ENCODE measurements around the gene LGMN.

LGMN gene

DNA sequence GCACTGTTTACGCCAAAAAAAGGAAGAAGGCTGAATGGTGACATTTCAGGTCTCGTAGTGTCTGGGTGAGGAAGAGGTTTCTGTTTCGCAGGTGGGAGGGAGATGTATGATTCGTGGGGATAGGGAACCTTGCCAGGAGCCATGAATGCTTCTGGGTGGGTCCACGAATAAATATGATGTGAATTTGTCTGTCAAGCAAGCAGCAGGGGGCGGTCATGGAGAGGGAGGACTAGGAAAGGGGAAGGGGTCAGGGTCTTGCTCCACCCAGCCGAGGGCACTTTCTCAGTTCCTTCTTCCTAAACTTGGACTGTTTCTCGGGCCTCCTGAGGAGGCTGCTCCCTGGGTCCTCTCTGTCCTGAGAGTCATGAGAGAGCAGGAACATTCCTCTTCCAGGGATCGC is 72.5 kb downstream of the LGMN start:
- DNase-seq (ENCODE audit: low spot score), result no peak

DNA sequence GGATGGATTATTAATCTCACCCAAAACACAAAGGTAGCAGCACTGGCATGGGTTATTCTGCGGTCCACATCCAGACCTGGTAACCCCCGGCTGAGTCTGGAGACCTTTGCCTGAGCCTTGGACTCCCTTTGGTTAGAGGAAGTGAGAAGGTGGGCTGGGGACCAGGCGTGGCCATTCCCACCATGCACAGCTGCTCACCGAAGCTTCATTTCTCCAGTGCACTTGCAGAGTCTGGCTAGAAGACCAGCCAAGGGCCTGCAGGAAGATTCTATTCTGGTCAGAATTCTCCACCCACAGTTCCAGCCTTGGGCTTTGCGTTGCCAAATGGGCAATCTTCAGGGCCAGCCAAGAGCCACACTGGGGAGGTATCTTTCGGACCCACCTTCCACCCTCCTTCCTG is 73.0 kb downstream of the LGMN start:
- DNase-seq (ENCODE audit: low spot score), result no peak

DNA sequence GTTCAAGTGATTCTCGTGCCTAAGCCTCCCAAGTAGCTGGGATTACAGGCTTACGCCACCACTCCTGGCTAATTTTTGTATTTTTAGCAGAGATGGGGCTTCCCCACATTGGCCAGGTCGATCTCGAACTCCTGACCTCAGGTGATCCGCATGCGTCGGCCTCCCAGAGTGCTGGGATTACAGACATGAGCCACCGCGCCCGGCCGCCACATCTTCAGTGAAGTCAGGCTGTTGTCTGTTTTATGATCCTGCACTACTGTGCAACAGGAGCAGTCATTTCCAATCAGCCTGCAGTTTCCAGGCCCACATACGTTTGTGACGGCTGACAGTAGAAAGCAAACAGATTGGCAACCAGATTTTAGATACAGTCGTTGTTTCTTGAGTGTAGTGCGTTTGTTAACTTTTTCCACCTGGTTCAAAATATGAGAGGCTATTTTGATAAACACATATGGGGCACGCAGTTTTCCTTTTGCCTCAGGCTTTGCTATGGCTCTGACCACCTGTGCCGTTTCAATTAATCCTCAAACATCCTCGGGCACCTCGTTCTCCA is 74.8 kb downstream of the LGMN start:
- DNase-seq (ENCODE audit: low spot score), result no peak

DNA sequence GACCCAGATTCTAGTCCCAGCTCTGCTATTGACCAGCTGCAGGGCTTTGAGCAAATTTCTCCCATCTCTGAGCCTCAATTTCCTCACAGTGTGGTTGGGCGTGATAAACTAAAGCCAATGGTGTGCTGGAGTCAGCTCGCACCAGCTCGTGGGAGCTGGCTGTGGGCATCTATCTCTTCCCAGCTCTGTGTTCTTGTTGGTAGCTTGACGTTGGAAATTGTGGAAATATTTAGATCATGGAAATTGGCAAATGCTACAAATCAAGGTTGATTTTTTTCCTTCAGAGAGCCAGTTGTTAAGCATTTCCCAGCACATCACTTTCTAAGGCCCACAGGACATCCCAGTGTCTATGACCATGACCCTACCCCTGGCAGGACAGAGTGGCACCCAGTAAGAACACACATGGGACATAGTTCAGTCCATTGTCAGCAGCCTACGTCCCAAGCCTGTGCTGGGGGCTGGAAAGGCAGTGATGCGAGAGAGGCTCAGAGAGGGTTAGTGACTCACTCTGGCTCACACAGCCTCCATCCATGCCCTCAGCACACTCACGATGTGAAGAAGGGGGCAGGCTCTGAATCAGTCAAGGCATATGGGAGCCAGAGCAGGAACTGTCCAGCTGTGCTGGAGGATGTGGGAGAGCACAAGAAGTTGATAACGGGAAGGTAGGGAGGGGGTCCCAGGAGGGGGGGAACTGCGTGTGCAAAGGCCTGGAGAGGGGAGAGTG is 77.6 kb downstream of the LGMN start:
- DNase-seq (ENCODE audit: low spot score), result peak; percentile 28

DNA sequence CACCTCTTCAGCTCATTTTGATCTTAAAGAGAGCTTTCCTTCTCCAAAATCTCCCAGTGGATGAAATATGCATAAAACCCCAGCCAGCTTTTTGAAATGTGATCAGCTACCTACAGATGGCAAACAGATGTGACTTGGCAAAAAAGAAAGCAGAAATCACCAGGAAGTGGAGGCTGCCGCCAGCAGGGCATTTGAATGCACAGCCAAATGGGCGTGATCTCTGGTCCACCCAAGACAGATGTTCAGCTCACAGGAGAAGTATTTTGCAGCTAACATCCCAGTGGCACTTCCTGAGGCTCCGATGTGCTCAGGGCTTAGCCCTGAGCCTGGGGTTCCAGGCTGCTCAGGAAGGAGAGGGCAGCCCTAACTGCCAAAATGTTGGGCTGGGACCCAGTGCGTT is 78.3 kb downstream of the LGMN start:
- DNase-seq (ENCODE audit: low spot score), result no peak

DNA sequence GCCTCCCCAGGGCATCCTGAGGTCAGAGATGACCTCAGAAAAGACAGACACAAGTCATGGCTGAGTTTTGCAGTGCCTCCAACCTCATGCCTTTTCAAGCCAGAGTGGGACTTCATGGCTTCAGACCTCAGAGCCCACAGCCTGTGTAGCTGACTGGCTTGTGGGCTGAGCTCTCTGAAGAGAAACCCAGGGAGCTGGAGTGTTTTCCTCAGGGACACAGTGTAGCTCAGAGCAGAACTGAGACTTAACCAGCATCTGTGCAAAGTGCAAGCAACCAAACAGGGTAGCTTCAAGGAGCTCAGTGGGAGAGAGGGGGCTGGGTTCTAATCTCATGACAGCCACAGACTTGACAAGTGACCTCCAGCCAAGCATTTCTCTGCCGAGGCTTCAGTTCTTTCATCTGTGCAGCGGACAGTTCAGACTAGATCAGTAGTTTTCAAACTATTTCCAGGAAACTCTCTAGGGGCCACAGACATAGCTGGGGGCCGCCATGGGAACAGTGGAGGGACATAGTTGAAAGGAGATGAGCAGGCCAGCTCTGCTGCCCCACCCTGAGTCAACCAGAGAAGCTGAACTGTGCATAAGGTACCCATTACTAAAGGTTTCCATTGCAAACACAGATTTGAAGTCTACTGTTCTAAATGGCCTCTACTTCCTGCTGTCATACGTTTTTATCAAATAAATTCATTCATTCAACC is 80.0 kb downstream of the LGMN start:
- DNase-seq (ENCODE audit: low spot score), result no peak

DNA sequence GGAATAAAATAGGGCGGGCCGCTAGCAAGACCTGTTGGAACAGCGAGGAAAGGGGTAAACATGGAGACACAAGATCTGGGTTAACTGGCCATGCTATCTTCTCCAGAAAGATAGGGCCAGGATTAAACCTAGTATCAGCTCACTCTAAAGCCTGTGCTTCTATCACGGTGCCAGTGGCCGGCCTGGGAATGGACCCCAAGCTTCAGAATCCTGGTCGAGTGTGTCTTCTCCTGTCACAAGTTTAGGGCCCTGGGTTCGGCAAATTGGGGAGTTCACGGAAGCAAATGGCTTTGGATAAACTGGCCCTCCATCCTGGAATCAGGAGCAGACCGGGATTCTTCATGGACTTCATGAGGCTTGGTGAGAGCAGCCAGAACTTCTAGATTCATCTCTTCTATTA is 82.2 kb downstream of the LGMN start:
- DNase-seq (ENCODE audit: low spot score), result no peak

DNA sequence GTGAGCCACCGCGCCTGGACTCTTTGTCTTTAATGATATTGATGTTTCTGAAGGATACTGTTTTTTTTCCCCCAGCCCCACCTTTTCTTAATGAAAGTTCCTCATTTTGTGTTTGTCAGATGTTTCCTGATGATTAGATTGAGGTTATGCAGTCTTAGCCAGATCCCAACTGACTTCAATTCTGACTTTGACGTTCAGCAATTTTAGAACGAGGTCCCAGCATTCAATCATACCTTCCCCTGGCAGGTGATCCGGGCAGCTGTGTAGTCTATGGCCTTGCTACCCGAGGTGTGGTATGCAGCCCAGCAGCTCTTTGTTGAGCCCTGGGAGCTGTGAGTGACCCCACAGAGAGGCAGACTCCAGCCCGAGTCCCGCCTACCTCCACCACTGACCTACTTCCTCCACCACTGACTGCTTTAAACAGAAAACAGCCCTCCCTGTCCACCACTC is 82.7 kb downstream of the LGMN start:
- DNase-seq (ENCODE audit: low spot score), result no peak

DNA sequence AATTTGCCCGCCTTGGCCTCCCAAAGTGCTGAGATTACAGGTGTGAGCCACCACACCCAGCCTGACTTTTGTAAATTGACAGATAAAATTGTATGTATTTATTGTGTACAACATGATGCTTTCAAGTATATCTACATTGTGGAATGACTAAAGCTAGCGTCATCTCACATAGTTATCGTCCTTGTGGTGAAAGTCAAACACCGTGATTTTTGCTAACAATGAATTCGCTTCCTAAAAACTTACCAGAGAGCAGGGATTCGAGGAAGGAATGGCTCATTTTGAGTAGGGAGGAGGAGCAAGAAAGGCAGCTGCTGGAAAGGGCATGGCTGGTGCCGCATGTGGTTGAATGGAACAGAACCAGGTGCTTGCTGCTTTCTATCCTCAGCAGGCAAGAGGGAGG is 85.4 kb downstream of the LGMN start:
- no peak for DNase-seq (ENCODE audit: low spot score)

DNA sequence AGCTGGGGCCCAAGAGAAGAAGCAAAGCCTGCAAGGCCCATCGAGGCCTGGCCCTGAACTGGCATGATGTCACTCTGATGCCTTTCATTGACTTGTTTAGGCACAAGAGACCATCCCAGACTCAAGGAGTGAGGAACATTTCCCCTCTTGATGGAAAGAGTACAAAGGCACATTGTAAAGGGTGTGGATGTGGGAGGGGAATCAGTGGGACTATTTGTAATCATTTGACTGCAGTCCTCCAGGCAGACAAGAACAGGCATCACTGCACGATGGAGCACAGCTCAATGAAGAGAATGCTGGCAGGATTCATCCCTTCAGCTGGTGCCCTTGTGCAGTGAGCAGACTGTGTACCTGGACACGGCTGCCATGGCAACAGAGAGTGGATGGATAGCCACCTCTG is 87.9 kb downstream of the LGMN start:
- DNase-seq (ENCODE audit: low spot score), result no peak

DNA sequence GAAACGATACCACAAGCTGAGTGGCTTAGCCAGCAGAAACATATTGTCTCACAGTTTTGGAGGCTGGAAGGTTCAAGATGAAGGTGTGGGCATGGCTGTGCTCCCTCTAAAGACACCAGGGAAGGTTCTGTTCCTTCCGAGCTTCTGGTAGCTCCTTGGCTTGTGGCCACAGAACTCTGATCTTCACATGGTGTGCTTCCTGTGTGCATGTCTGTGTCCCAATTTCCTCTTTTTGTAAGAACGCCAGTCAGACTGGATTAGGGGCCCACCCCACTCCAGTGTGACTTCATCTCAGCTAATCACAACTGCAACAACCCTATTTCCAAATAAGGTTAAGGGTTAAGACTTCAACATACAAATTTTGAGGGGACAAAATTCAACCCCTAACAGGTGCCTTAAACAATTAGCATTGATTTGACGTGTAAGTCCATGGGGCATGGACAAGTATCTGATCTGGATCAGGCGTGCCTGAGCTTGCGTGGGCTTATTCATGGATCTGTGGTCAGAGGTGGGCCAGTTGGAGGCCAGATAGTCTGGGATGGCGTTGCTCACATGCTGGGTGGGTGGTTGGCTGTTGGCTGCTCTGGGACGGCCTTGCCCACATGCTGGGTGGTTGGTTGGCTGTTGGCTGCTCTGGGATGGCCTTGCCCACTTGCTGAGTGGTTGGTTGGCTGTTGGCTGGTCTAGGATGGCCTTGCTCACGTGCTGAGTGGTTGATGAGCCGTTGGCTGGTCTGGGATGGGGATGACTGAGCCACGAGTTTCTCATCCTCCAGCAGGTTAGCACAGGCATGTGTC is 88.5 kb downstream of the LGMN start:
- no peak for DNase-seq (ENCODE audit: low spot score)

DNA sequence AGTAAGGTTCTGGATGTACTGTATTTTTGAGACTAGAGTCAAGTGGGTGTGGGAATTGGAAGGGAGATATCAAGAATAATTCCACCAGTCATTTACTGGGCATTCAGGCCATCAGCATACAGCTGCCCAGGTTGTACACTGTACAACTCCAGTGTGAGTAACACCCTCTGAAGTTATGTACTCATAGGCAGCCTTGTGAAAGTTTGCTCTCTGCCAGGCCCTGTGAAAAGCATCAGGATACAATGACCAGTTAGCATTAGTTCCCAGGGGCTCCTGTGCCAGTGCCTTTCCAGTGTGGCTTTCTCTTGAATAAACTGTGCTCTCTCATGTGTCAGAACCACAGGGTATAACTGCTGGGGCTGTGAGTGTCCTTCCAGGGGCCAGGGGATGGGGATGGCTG is 89.7 kb downstream of the LGMN start:
- no peak for DNase-seq (ENCODE audit: low spot score)

DNA sequence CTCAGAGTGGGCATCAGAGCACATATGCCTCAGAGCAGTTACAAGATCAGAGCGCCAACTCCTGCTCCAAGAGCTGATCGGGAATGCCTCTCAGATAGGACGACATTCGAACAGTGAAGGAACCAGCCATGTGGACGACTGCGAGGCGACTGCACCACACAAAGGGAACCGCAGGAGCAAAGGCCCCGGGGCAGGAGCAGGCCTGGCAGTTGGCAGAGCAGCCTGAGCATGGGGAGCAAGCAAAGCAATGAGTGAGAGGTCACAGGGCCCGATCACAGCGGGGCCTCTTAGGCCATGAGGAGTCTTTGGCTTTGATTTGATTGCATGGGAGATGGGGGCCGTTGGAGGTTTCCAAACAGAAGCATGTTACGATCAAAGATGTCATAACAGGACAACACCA is 90.3 kb downstream of the LGMN start:
- no peak for DNase-seq (ENCODE audit: low spot score)

DNA sequence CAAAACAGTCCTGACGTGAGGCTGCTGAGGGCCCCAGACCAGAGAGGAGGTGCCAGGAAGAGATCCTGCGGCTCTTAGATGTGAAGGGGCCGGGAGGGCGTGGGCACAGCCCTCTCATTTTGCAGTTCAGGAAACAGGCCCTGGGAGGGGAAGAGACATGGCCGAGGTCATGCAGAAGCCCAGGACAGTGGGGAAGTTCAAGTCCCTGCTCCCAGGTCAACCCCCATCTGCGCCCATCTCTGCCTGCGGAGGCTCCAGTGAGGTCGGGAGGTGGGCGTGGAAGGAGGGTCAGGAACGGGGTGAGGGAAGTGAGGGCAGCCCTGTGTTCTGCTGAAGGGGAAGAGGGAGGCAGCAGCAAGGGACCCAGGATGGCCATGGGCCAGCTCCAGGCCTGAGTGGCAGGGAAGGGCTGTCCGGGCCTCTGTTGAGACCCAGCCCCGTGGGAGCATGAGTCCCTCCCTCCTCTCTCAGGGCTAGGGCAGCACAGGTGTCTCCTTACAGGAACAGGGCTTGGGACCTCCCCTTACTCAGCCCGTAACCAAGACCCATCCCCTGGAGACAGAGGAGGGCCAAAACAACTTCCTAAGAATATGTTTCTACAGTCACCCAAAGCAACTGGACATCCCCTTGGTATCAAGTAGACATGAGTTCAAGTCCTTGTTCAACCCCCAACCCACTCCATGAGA is 90.8 kb downstream of the LGMN start:
- no peak for DNase-seq (ENCODE audit: low spot score)

DNA sequence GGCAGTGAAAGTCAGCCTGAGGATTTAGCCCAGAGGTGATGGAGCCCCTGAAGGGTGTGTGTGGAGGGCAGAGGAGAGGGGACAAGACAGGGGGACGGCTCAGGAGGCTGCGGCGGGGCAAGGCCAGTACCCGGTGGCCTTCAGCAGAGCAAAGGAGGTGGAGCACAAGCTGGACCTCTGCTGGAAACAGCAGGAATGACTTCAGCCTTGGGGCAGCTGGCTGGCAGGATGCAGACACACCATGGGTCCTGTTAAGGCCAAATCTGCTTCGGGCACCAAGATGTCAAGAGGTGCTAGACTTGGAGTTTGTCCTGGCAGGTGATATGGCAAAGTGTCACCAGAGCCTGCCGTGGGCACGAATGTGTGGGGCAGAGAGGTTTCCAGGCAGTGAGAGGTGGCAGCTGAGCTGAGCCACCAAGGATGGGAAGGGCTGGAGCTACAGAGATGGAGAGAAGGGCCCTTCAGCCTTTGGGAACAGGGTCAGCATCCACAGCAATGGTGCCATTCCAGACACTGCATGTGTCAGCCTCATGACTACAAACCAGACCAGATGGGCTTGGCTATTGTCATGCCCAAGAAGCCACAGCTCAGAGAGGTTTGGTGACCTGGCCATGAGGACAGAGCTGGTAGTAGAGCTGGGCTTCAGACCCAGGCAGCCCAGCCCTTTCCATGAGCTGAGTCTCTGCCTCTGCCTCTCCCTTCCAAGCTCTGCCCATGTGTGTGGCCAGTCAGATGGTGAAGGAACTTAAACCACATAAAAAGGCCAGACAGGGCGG is 91.9 kb downstream of the LGMN start:
- no peak for DNase-seq (ENCODE audit: low spot score)

DNA sequence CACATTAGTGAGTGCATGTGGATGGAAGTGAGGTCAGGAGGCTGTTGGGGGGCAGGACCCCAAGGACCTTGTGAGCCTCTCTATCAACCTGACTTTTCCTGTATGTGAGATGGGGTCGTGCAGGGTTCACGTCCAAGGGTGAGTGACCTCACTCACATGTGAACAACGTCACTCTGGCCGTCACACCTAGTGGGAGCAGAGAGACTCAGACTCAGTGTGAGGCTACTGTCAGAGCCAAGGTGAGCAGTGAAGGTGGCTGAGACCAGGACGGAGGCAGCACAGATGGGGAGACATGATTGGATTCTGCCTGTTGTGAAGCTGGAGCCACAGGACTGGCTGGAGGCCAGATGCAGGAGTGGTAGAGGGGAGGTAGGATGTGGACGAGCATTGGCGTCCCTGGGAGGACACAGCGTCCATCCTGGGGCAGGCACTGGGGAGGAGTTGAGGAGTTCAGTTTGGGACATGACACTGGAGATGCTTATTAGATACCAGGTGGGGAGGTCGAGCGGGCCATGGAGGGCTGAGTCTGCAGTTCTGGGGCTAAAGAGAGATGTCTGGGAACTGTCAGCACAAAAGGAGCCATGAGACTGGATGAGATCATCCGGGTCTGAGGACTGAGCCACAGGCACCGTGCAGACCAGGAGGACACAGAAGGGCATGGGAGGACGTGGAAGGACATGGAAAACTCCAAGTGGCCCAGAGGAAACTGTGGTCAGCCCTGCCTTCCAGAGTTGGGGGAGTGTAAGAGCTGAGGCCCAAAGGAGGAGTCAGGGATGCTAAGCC is 92.8 kb downstream of the LGMN start:
- DNase-seq (ENCODE audit: low spot score), result no peak

DNA sequence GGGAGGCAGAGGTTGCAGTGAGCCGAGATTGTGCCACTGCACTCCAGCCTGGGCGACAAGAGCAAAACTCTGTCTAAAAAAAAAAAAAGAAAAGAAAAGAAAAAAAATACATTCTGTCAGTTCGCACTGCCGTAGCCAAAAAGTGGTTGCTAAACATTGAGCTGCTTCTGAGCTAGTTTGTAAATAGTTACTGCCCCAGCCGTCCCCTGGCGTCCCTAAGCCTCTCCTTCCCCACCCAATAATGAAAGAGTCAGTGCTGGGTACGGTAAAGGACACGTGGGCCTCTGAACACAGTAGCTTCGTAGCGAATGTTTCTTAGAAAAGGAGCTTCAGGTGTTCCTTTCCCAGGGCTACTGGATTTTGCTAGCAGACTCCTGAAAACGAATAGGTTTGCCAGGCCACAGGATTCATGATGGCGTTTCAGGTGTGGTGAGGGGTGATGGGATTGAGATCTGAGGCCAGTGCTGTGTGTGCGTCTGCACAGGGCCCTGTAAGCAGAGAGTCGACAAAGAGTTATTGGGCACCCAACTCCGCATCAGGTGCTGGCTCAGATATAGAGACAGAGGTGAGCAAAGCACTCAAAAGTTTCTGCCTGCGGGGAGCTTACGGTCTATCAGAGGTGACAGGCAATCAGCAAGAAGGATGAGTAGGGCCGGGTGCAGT is 94.1 kb downstream of the LGMN start:
- no peak for DNase-seq (ENCODE audit: low spot score)

Data from RKO (cell line).